Common myeloid progenitor, CD34-positive (primary cell): ENCODE data around the gene INAFM2.

ENCODE experiments used
- CTCF ChIA-PET: fragments of 350-600 bp; sonication (Branson Sonifier 250); formaldehyde crosslinking; loops from one replicate; lab custom pipeline; 2021; ENCODE audit warnings: antibody characterized with exemption; lab: Charles Lee
- POLR2A ChIA-PET: fragments of 350-600 bp; sonication (Branson Sonifier 250); formaldehyde crosslinking; loops from one replicate; lab custom pipeline; 2021; ENCODE audit warnings: antibody characterized with exemption; lab: Charles Lee
- DNase-seq, 3 donors: peaks; one replicate each; pipeline versions ENCODE4 v3.0.0 to v3.0.0-alpha.2; 2013
- H3K27ac ChIP-seq, 2 experiments: 1 replicate in 1 of 2; 2 replicates in 1 of 2; pipeline ENCODE4 v1.7.0; 2013; ENCODE audit warnings: inconsistent platforms in 2 of 2, low read length in 2 of 2, mild to moderate bottlenecking in 2 of 2, low read depth in 1 of 2, moderate library complexity in 1 of 2; ENCODE audit not compliant: severe bottlenecking in 2 of 2, insufficient read depth in 1 of 2, poor library complexity in 1 of 2
- H3K27me3 ChIP-seq, 5 experiments: replicated peaks in 2 of 5; 1 replicate in 3 of 5; 2 replicates in 2 of 5; pipeline versions ENCODE4 v1.6.1 to v1.7.0; 2013; ENCODE audit warnings: low read length in 4 of 5, mild to moderate bottlenecking in 2 of 5, moderate library complexity in 2 of 5, inconsistent platforms in 1 of 5; ENCODE audit not compliant: insufficient read depth in 5 of 5, control insufficient read depth in 4 of 5
- H3K36me3 ChIP-seq, 4 experiments: 1 replicate in 2 of 4; 2 replicates in 2 of 4; pipeline versions ENCODE4 v1.6.1 to v1.7.0; 2013; ENCODE audit warnings: low read length in 3 of 4, control low read depth in 1 of 4, mild to moderate bottlenecking in 1 of 4; ENCODE audit not compliant: control insufficient read depth in 4 of 4, insufficient read depth in 4 of 4
- H3K4me1 ChIP-seq, 4 experiments: 1 replicate in 3 of 4; 2 replicates in 1 of 4; pipeline versions ENCODE4 v1.6.1 to v1.7.1; 2013; ENCODE audit warnings: low read length in 3 of 4, mild to moderate bottlenecking in 3 of 4, control low read depth in 1 of 4, inconsistent platforms in 1 of 4, moderate library complexity in 1 of 4; ENCODE audit not compliant: control insufficient read depth in 4 of 4, insufficient read depth in 4 of 4; ENCODE audit errors: control extremely low read depth in 1 of 4
- H3K4me3 ChIP-seq, 7 experiments: 1 replicate in 4 of 7; 2 replicates in 3 of 7; pipeline versions ENCODE4 v1.5.1 to v1.7.0; 2013; ENCODE audit warnings: mild to moderate bottlenecking in 7 of 7, low read length in 6 of 7, moderate library complexity in 6 of 7, inconsistent platforms in 2 of 7, low read depth in 2 of 7, control low read depth in 1 of 7; ENCODE audit not compliant: insufficient read depth in 4 of 7, control insufficient read depth in 1 of 7; ENCODE audit errors: extremely low read depth in 1 of 7
- H3K9me3 ChIP-seq, 5 experiments: 1 replicate in 4 of 5; 2 replicates in 1 of 5; pipeline versions ENCODE4 v1.6.1 to v1.7.1; 2013; ENCODE audit warnings: low read length in 4 of 5, mild to moderate bottlenecking in 2 of 5, inconsistent platforms in 1 of 5, low read depth in 1 of 5, moderate library complexity in 1 of 5; ENCODE audit not compliant: control insufficient read depth in 4 of 5, insufficient read depth in 2 of 5; ENCODE audit errors: control extremely low read depth in 1 of 5
- WGBS: methylation state at CpG from one replicate; pipeline ENCODE4 v1.1.5; 2013; ENCODE audit not compliant: insufficient coverage; 5-methylcytosine and 5-hydroxymethylcytosine counted together

INAFM2 gene

GRCh38 chr15:40354408-40355171 lies 31.1 kb downstream of the INAFM2 start:
- no peak overlapping the region for H3K4me3 ChIP-seq
- CTCF ChIA-PET = interaction anchor here (0.8 to 10.9 kb wide), 9 partner anchors 8 to 80 kb away, joined by 3 to 139 read pairs (median 5); partner anchors contain the start of genes CCDC9B and KNSTRN
- H3K4me1 ChIP-seq = peaks cover 0 to 26% (median 22%) of the 10 kb centered on the region in 4 experiments
- WGBS = 30% methylated on average over 5 of the region's 9 CpGs
- H3K27me3 ChIP-seq = peaks cover 0 to 2% (median 0%) of the 10 kb centered on the region in 5 experiments
- no peak overlapping the region for H3K27ac ChIP-seq
- peak; percentile 35 to 47 (median 40) for DNase-seq
- no peaks in the 10 kb centered on the region for H3K36me3 ChIP-seq
- H3K9me3 ChIP-seq = no peaks in the 10 kb centered on the region
- POLR2A ChIA-PET = no interaction called here

- no peaks in the 10 kb centered on the region for H3K36me3 ChIP-seq
- no peak overlapping the region for H3K27ac ChIP-seq
- WGBS = no CpG with 5 or more reads among the region's 5 CpGs
- H3K9me3 ChIP-seq = no peaks in the 10 kb centered on the region
- peaks cover 0 to 22% (median 18%) of the 10 kb centered on the region in 4 experiments for H3K4me1 ChIP-seq
- ChIA-PET POLR2A (interaction anchor here (0.9 to 1.0 kb wide), 2 partner anchors 9 to 33 kb away, joined by 3 read pairs; partner anchors contain the start of gene INAFM2), CTCF (interaction anchor here (0.8 to 10.9 kb wide), 7 partner anchors 11 to 84 kb away, joined by 3 to 139 read pairs (median 5); partner anchors contain the start of genes CCDC9B, KNSTRN and PLCB2)
- DNase-seq = no peak
- H3K4me3 ChIP-seq = no peak overlapping the region
- peaks cover 0 to 2% (median 0%) of the 10 kb centered on the region in 5 experiments for H3K27me3 ChIP-seq
Measured at GRCh38 chr15:40355976-40356585, 32.6 kb downstream of the INAFM2 start.

GRCh38 chr15:40357246-40357645 lies 33.8 kb downstream of the INAFM2 start:
- POLR2A ChIA-PET = interaction anchor here (0.9 kb wide), 1 partner anchor 34 kb away, joined by 3 read pairs; the partner anchor contains the start of gene INAFM2
- H3K27me3 ChIP-seq = peaks cover 0 to 2% (median 0%) of the 10 kb centered on the region in 5 experiments

GRCh38 chr15:40357723-40358470 lies 34.4 kb downstream of the INAFM2 start, which contains the start of gene DISP2:
TSS of gene DISP2 (plus strand) at chr15:40358219. CDS start at chr15:40358322, 103 bp downstream.
- POLR2A ChIA-PET = no interaction called here
- Histone ChIP-seq H3K27me3 (peaks cover 0 to 2% (median 0%) of the 10 kb centered on the region in 5 experiments), H3K27ac (no peak within 1 kb of the TSS), H3K36me3 (peaks cover 0 to 4% (median 0%) of the 10 kb centered on the region in 4 experiments), H3K4me1 (peaks cover 0 to 22% (median 17%) of the 10 kb centered on the region in 4 experiments), H3K4me3 (peak within 1 kb of the TSS; percentile 23 to 78 (median 62)), H3K9me3 (no peaks in the 10 kb centered on the region)
- CTCF ChIA-PET = interaction anchor here (1.0 to 10.9 kb wide), 8 partner anchors 9 to 79 kb away, joined by 3 to 139 read pairs (median 3); partner anchors contain the start of gene CCDC9B
- WGBS = under 1% methylated on average over 61 of the region's 82 CpGs
- peak; percentile 66 to 81 (median 80) for DNase-seq

More at GRCh38 chr15:40357246-40357645, 33.8 kb downstream of the INAFM2 start:
- Histone ChIP-seq H3K27ac (no peak overlapping the region), H3K4me3 (peak overlapping the region in 4 of 7 experiments; percentile 23 to 77 (median 72)), H3K4me1 (peaks cover 0 to 22% (median 17%) of the 10 kb centered on the region in 4 experiments), H3K36me3 (peaks cover 0 to 4% (median 0%) of the 10 kb centered on the region in 4 experiments), H3K9me3 (no peaks in the 10 kb centered on the region)
- CTCF ChIA-PET = interaction anchor here (1.0 to 10.9 kb wide), 9 partner anchors 10 to 78 kb away, joined by 3 to 139 read pairs (median 3); partner anchors contain the start of genes CCDC9B and PLCB2
- no CpG with 5 or more reads among the region's 1 CpG for WGBS
- DNase-seq = no peak

GRCh38 chr15:40358471-40359353 lies 35.2 kb downstream of the INAFM2 start:
- Histone ChIP-seq H3K9me3 (no peaks in the 10 kb centered on the region), H3K27me3 (peaks cover 0 to 2% (median 0%) of the 10 kb centered on the region in 5 experiments), H3K27ac (no peak overlapping the region), H3K36me3 (peaks cover 0 to 4% (median 0%) of the 10 kb centered on the region in 4 experiments), H3K4me1 (peaks cover 0 to 22% (median 17%) of the 10 kb centered on the region in 4 experiments), H3K4me3 (peak overlapping the region in 6 of 7 experiments; percentile 50 to 78 (median 66))
- WGBS = 15% methylated on average over 23 of the region's 31 CpGs
- ChIA-PET POLR2A (no interaction called here), CTCF (interaction anchor here (0.9 to 10.9 kb wide), 3 partner anchors 17 to 79 kb away, joined by 3 to 139 read pairs (median 3); partner anchors contain the start of gene CCDC9B)
- DNase-seq = peak in 2 of 3 donors; percentile 22 to 35
